Transverse colon (tissue), 3 donors: ENCODE measurements around the gene WRNIP1.
A peak's percentile ranks its signal among the peaks of the same experiment; 100 is the strongest.

ENCODE experiments used
- CTCF ChIP-seq, 5 experiments: fragments of 200-600 bp in 3 of 5; fragments of 450-650 bp in 2 of 5; sonication (generic) in 3 of 5; IDR thresholded peaks; 1 replicate in 2 of 5; 2 replicates in 3 of 5; pipeline ENCODE4 v1.5.1; 2016 to 2017; ENCODE audit warnings: antibody characterized with exemption in 5 of 5, inconsistent platforms in 3 of 5, mild to moderate bottlenecking in 2 of 5, moderate library complexity in 1 of 5
- POLR2A ChIP-seq: fragments of 450-650 bp; IDR thresholded peaks from one replicate; pipeline ENCODE4 v1.6.1; 2016; ENCODE audit warnings: antibody characterized with exemption, mild to moderate bottlenecking, moderate library complexity

- TF ChIP-seq CTCF (IDR thresholded peaks at IDR 0.05) = peak; percentile 25 to 80 (median 59)
- peak; percentile 62 for TF ChIP-seq POLR2A
Measured at GRCh38 chr6:2765166-2765895, at the start of gene WRNIP1.
